ENCODE data around the gene DHRSX.
"Not testable (repeated sequence)": the region's sequence is repeated elsewhere in the genome, so short reads cannot be mapped to it uniquely, and the experiment has no call there.

DHRSX gene

GRCh38 chrX:2423899-2424298 lies 76.9 kb downstream of the DHRSX start:
- DNase-seq = no peak

- no peak for DNase-seq
Observed at GRCh38 chrX:2423282-2423681, 77.5 kb downstream of the DHRSX start.

- DNase-seq = not testable (repeated sequence)
Observed at GRCh38 chrX:2419418-2419817, 81.4 kb downstream of the DHRSX start.

- DNase-seq = no peak
Observed at GRCh38 chrX:2418000-2418399, 82.8 kb downstream of the DHRSX start.

GRCh38 chrX:2416851-2417604 lies 83.7 kb downstream of the DHRSX start:
- no peak for DNase-seq

GRCh38 chrX:2414384-2414783 lies 86.4 kb downstream of the DHRSX start:
- DNase-seq = no peak

- DNase-seq = no peak
Observed at GRCh38 chrX:2413969-2414368, 86.8 kb downstream of the DHRSX start.

GRCh38 chrX:2412131-2412530 lies 88.6 kb downstream of the DHRSX start:
- no peak for DNase-seq

GRCh38 chrX:2410279-2411020 lies 90.3 kb downstream of the DHRSX start:
- no peak for DNase-seq

GRCh38 chrX:2409796-2410195 lies 91.0 kb downstream of the DHRSX start:
- DNase-seq = no peak

GRCh38 chrX:2408856-2409255 lies 91.9 kb downstream of the DHRSX start:
- DNase-seq = no peak

- DNase-seq = no peak
Observed at GRCh38 chrX:2406891-2407518, 93.8 kb downstream of the DHRSX start.

GRCh38 chrX:2404776-2405175 lies 96.0 kb downstream of the DHRSX start:
- DNase-seq = no peak

- no peak for DNase-seq
Observed at GRCh38 chrX:2402361-2402690, 98.5 kb downstream of the DHRSX start.

- no peak for DNase-seq
Observed at GRCh38 chrX:2401590-2402360, 99.0 kb downstream of the DHRSX start.

- no peak for DNase-seq
Observed at GRCh38 chrX:2401201-2401589, 99.6 kb downstream of the DHRSX start.

- DNase-seq = no peak
Observed at GRCh38 chrX:2398064-2398656, 102.6 kb downstream of the DHRSX start.

- DNase-seq = no peak
Observed at GRCh38 chrX:2397229-2398063, 103.3 kb downstream of the DHRSX start.

- DNase-seq = no peak
Observed at GRCh38 chrX:2395261-2395992, 105.3 kb downstream of the DHRSX start.

- no peak for DNase-seq
Observed at GRCh38 chrX:2391869-2392606, 108.7 kb downstream of the DHRSX start.

- no peak for DNase-seq
Observed at GRCh38 chrX:2390754-2391153, 110.0 kb downstream of the DHRSX start.

All from NCI-H526 treated with DMSO at 0.1 percent for 48 hours (cell line).